Liver (tissue), 3 donors: ENCODE data around the gene UMAD1.

ENCODE experiments used
- CTCF ChIP-seq: fragments of 150-350 bp; IDR thresholded peaks from 2 replicates; pipeline ENCODE4 v1.5.1; 2017; ENCODE audit warnings: improper control_type of control experiment, low read depth, low read length; ENCODE audit not compliant: missing input control
- HNF4G ChIP-seq: IDR thresholded peaks from 2 replicates; pipeline ENCODE4 v1.6.1; 2016; ENCODE audit warnings: antibody characterized with exemption
- RAD21 ChIP-seq, 2 donors: IDR thresholded peaks; 2 replicates each; pipeline ENCODE4 v1.6.1; 2016; ENCODE audit warnings: antibody characterized with exemption in 2 of 2, mild to moderate bottlenecking in 2 of 2
- RXRA ChIP-seq, 2 donors: IDR thresholded peaks; 2 replicates each; pipeline ENCODE4 v1.6.1; 2017 to 2018; ENCODE audit warnings: antibody characterized with exemption in 2 of 2, mild to moderate bottlenecking in 1 of 2
- TAF1 ChIP-seq: conservative IDR thresholded peaks from 2 replicates; pipeline ENCODE4 v1.6.1; 2016; ENCODE audit warnings: antibody characterized with exemption, mild to moderate bottlenecking
- YY1 ChIP-seq: IDR thresholded peaks from 2 replicates; pipeline ENCODE4 v1.6.1; 2016; ENCODE audit warnings: antibody characterized with exemption, mild to moderate bottlenecking
- TF ChIP-seq, protein P1 (sequence below): IDR thresholded peaks from 2 replicates; pipeline ENCODE4 v1.6.1; 2016; ENCODE audit warnings: antibody characterized with exemption
- donor health status: healthy.
- donor health status: healthy.

GRCh38 chr7:7816816-7817536 lies 176.4 kb downstream of the UMAD1 start:
- TF ChIP-seq CTCF (no peak), RAD21 (IDR thresholded peaks at IDR 0.05) (no peak), HNF4G (no peak), YY1 (no peak), RXRA (IDR thresholded peaks at IDR 0.05) (no peak), TAF1 (no peak)
- TF ChIP-seq, protein P1, sequence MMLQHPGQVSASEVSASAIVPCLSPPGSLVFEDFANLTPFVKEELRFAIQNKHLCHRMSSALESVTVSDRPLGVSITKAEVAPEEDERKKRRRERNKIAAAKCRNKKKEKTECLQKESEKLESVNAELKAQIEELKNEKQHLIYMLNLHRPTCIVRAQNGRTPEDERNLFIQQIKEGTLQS: no peak
